Hepatocyte (in vitro differentiated cells): ENCODE data around the gene NPAS2.

Experiments
- CTCF ChIP-seq: fragments of 200-600 bp; sonication (generic); IDR thresholded peaks from 2 replicates; pipeline ENCODE4 v1.5.1; 2016; ENCODE audit warnings: antibody characterized with exemption, mild to moderate bottlenecking; ENCODE audit not compliant: poor library complexity
- EZH2phosphoT487 ChIP-seq: fragments of 200-600 bp; sonication (generic); IDR thresholded peaks from one replicate; pipeline ENCODE4 v1.6.1; 2018; ENCODE audit warnings: antibody characterized with exemption, mild to moderate bottlenecking, low read depth, moderate library complexity; ENCODE audit not compliant: unreplicated experiment, severe bottlenecking

GRCh38 chr2:100812573-100812972 lies 7.4 kb upstream of the NPAS2 start:
- no peak for TF ChIP-seq CTCF
- no peak for TF ChIP-seq EZH2phosphoT487
